Femur (tissue), 1 donor: ENCODE data around the gene DENND1B.
A peak's percentile ranks its signal among the peaks of the same experiment; 100 is the strongest.
"Not testable (repeated sequence)": the region's sequence is repeated elsewhere in the genome, so short reads cannot be mapped to it uniquely, and the experiment has no call there.

Experiments used
- DNase-seq: peaks from one replicate; pipeline ENCODE4 v3.0.0-alpha.2; 2017

The DENND1B gene

DNA sequence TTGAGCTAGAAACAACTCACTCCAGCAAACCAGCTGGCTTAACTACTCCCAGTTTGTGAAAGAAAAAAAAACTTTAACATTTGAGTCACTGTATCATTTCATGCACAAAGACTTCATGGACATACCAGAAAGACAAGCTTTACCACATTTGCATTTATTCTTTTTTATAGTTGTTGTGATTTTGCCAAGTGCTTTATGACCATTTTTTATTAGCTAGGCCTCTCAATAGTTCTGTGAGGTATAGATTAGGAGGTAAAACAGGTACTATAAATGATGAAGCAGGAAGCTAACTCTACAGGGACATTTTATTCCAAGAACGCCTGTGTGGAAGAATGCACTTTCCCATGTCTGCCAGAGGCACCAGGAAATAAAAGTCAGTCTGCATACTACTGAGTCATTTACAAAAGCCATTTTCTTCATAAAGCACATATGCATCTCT, 8.2 kb upstream of the DENND1B start:
- no peak for DNase-seq

GRCh38 chr1:197782722-197783360, 7.6 kb upstream of the DENND1B start:
- no peak for DNase-seq

DNA sequence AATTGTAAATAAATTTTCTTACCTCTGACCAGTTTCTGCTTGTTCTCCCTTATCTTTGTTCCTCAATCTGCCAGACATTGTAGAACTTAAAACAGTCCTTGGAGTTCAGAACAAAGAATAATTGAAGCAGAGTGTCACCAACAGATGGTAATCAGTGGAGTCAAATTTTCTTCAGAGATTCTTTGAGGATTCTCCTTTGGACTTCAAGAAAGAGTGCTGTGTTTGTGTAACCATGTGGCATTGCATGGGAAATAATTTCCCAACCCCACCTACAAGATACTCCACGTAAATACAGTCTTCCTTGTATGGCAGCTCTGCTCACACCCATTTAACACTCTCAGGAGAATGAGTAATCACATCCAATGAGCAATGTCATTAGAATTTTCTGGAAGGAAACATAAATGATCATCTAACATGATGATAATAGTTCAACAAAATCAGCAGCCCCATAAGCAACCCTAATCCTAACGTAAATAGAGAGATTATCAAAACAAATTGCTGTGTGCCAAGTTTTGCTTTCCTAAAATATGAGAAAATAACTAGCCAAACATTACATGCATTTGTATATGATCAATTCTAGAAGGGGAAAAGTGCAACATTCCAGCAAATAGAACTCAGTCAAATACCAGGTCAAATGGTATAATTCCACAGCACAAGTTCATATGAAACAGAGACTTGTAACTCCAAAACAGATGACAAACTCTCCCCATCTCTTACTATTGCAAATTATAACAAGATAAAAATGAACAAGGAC, 6.9 kb upstream of the DENND1B start:
- DNase-seq = no peak

GRCh38 chr1:197779921-197780320, 4.6 kb upstream of the DENND1B start:
- DNase-seq = no peak

GRCh38 chr1:197778366-197778945, 3.2 kb upstream of the DENND1B start:
- no peak for DNase-seq

GRCh38 chr1:197776351-197777105, 1.2 kb upstream of the DENND1B start:
- no peak for DNase-seq

GRCh38 chr1:197774466-197775281, 606 bp downstream of the DENND1B start:
- peak; percentile 72 for DNase-seq

GRCh38 chr1:197773856-197774255, 1.4 kb downstream of the DENND1B start:
- no peak for DNase-seq

DNA sequence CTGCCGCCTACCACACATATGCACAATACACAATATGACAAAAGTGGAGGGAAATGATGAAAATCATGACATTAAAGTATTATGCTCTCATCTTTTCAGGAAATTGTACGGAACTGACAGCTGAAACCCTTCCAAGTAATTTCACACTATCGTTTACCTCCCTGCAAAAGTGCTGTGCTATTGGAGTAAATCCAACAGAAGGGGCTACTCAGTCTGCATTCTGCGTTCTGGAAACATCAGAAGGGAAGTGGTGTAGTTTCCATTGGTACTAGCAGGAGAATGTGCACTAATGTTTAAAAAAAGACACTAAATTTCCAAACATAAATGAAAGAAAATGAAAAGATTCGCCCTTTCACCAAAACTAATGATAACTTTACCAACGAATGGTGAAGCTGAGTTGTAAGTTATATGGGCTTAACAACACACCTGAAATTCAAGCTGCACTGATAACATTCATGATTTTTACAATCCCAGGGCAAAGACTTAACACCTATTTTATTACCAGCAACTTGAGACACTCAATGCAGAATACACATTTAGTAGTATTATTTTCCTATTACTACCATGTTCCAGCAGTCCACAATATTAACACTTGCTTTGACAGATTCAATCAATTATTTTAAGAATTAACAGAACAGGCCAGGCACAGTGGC, 3.2 kb downstream of the DENND1B start:
- no peak for DNase-seq

DNA sequence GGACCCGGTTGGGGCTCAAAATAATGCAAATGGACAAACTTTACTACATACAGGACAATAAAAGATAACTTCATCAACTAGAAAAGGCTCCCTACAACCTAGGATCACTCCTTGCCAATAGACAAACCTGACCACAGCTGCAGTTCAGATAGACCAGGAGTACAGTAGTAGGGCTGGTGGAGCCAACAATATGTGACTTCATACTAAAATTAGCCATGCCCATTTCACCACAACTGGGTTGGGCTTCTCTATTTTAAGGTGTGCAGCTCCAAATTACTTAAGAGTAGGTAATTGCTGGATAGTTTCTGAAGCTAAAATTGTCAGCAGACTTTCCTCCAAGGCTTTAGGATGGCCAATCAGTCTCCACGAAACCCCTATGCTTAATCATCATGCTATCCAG, 3.9 kb downstream of the DENND1B start:
- no peak for DNase-seq

DNA sequence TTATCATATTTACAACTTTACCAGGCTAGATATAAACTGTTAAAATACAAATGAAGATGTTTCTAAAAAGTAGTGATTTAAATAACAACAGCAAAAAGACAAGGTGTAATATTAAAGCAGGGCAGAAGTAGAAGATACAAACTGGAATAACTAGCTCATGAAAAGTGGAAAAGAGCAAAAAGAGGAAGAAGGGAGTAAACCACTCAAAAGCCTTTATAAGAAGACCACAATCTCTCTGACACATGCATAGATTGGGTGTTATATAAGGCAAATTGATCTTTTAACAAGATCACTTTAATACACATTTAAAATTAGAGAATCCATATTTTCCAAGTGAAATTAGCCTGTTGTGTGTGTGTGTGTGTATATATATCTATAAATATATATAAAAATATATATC, 5.0 kb downstream of the DENND1B start:
- no peak for DNase-seq

DNA sequence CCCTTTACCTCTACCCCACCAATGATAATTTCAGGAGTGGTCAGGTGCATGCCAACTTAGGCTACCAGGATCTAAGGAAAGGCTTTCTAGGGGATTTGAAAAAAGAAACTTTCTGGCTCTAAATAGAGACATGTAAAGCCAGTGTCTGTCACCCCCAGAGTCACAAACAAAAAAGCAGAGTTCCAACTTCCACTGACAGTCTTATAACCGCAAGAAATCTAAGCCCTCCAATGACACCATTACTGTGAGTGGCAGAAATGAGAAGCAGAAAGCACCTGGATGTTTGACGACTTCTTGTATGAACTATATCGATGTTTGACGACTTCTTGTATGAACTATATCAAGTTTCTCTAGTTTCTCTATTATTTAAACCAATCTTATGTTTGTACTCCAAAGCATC, 6.0 kb downstream of the DENND1B start:
- no peak for DNase-seq

DNA sequence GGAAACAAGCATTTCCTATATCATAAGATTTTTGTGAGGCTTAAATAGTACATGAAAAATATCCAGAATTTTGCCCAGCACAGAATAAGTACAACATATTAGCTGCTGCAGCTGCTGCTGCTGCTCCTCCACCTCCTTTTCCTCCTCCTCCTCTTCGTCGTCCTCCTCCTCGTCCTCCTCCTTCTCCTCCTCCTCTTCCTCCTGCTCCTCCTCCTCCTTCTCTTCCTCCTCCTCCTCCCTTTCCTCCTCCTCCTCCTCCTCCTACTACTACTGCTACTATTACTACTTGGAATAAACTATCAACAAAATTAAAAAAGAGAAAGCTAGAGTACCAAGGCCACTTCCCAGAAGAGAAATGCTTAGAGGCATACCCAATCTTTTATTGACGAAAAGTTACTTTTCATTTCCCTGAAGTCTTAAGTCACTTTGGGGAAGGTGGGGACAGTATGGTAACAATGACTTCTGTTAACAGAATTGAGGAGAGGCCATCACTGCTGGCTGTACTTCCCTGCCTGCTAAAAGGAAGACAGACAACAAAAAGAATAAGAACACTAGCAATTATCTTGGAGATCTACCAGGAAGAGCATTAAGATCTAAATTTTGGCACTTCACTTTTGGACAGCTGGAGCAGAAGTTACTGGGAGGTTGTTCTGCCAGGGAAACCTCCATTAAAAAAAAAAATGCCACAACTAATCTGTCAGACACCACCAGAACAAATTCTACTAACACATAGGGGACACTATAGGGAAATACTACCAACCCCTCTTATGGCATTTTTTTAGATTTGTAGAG, 7.1 kb downstream of the DENND1B start:
- no peak for DNase-seq

DNA sequence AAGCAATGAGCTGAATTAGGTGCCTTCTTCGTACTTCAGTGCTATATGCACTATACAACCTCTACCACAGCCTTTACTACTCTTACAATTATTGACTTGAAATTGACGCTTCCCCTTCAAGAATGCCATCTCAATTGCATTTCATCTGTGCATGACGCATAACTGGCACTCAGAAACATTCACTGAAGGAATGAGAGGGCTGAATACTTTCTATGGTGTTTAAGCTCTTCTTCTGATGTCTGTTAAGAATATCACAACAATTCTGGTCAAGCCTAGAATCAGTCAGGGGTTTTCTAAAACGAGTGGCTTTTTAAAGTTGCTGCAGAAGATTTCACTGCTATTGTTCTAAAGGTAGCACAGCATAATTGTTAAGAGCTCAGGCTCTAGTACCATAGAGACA, 11.5 kb downstream of the DENND1B start:
- no peak for DNase-seq

GRCh38 chr1:197763307-197763706, 12.0 kb downstream of the DENND1B start:
- DNase-seq = no peak

DNA sequence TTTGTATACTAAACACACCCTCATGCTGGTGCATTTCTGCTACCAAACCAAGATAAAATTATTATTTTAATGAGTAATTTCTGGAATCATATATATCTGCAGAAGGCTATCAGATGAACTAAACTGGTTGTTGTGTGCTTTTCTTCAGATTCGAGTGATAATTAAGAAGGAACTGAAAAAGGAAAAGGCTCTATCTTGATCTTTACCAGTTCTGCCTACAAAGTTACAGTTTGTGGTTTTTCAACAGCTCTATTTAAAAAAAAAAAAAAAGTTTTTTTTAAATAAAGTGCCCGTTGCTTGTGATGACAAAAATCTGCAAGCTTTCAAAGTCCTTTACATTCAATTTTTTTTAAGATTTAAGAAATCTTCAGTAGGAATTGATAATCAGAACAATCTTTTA, 13.6 kb downstream of the DENND1B start:
- no peak for DNase-seq

GRCh38 chr1:197755553-197755952, 19.7 kb downstream of the DENND1B start:
- DNase-seq = not testable (repeated sequence)

- not testable (repeated sequence) for DNase-seq
These were observed 22.6 kb downstream of the DENND1B start for GRCh38 chr1:197752652-197753164.

- DNase-seq = no peak
These were observed 24.9 kb downstream of the DENND1B start for GRCh38 chr1:197750366-197750765.

GRCh38 chr1:197745911-197746310, 29.4 kb downstream of the DENND1B start:
- DNase-seq = no peak

DNA sequence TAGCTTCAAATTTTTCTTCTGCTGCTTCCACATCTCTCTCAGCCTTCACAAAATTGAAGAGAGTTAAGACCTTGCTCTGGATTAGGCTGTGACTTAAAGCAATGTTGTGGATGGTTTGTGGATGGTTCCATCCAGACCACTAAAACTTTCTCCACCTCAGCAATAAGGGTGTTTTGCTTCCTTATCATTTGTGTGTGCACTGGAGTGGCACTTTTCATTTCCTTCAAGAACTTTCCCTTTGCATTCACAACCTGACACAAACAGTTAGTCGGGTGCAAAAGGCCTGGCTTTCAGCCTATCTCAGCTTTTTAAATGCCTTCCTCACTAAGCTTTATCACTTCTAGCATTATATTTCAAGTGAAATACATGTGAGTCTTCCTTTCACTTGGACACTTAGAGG, 30.3 kb downstream of the DENND1B start:
- no peak for DNase-seq
